HG03575 (cell line): ENCODE results near the gene PDPR.
"Not testable (repeated sequence)": the region's sequence is repeated elsewhere in the genome, so short reads cannot be mapped to it uniquely, and the experiment has no call there.

Experiments used
- ATAC-seq: cut with Tn5 transposase; IDR thresholded peaks from one replicate; pipeline ENCODE4 v1.9.1; 2021; ENCODE audit not compliant: unreplicated experiment, insufficient number of reproducible peaks, low FRiP score; ENCODE audit errors: extremely low read depth

Gene PDPR

DNA sequence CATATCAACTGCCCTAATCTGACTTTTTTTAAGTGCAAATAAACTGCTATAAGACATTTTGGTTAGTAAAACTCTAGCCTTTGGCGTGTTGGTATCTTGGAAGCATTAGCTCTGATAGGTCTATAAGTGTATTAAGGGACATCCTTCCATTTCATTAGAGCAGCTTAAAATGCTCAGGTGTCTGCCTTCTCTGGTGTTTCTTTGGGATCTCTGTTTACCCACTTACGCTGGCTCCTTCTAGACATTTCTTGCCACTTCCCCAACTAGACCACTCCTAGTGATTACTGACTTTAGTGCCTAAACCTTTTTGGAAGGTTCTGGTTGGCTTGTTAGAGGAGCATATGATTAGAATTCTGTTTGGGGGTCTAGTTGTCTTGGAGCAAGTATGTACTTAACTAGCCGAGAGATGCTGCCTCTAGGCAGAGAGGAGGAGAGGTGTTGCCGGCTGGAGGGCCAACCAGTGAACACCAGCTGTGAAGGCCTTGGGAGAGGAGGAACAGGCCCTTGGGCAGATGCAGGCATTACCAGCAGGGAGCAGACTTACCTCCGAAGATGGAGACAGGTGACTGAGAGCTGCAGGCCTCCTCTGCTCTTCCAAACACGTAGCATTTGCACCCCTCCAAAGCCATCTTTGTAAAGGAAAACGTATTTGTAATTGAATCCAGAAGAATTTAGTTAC is 44.3 kb downstream of the PDPR start:
- no peak for ATAC-seq

DNA sequence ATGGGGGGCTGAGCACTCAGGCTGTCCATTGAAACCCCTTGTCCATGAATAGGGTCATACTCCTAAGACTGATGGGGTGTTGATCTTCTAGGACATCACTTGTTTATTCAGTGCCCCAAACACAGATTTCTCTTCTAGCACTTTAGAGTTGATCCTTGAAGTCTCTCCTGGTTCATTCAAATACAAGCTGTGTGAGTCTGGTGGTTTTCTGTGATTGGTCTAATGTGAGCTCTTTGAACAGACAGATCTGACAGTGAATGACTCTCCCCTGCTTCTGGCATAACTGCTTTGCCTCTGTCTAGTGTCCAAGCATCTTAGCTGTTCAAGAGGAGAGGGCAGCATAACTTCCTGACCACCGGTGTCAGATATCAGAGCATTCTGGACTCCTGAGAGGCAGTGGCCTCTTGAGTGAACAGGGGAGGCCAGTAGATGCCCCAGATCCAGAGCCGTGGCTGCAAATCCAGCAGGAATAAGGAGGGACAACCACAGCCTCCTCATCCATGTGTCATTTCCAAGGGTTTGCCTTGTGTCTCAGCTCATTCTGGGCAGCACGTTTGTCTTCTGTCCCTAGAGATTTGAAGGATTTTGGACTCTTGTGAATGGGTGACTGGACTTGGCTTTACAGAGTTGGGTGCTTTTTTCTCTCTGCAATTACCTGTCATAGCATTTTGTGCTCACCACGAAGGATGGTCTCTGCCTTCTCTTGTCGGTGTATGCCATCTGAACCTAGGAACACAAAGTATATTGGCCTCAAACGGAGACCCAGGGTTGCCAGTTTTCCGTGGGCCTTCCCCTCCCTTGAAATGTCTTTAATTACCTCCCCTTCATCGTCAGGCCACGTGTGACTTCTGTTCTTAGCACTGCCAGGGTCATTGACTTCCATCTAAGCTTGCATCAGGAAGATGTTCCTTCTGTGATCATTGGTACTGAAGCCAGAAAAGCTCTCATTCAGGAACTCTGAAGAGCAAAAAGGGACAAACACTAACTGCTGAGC is 45.5 kb downstream of the PDPR start:
- no peak for ATAC-seq

DNA sequence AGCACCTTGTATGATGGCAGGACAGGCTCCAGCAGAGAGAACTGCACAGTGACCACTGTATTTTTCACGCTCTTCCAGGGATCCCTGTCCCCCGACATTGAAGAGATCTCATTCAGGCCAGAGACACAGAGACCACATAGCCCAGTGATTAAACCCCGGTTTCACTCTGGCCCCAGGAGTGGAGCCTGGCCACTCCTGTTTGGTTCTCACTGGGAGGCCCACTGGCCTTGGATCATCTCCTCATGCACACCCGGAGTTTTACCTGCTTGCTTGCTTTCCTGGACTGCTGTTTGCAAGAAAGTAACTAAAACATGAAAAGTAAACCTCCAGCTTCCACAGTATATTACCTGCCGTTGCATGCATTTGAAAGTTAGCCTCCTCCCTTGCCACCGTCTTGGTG is 46.3 kb downstream of the PDPR start:
- no peak for ATAC-seq

DNA sequence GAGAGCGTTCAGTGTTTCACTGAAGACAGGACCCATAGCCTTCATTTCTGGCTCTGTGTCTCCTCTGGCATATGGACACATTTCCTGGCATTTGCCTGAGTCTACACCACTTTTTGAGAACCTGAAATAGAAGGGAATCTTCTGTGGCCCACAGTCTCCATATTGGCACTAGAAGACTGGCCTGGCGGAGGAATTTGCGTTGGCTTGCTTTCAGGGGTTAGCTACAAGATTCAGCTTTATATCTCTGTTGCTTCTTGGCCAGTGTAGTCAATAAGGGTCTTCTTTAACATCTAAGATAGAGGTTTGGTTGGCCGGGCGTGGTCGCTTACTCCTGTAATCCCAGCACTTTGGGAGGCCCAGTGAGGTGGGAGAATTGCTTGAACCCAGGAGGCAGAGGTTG is 46.7 kb downstream of the PDPR start:
- ATAC-seq = no peak

DNA sequence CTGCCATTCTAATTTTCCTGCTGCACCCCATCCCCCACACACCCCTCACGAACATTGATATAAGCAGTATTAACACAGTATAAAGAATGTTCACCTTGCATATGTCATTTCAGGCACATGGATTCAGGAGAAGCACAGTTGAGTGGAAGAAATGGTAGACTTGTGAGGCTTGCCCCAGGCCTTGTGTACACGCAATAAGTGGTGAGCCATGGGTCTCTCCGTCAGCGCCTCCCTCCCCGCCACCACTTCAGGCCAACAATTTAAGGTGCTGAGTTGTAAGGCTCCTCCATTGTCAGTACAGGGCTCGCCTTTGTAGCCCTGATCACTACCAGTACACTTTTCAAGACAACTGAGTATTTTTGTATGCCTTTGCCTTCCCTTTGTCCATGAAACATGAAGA is 47.2 kb downstream of the PDPR start:
- no peak for ATAC-seq

DNA sequence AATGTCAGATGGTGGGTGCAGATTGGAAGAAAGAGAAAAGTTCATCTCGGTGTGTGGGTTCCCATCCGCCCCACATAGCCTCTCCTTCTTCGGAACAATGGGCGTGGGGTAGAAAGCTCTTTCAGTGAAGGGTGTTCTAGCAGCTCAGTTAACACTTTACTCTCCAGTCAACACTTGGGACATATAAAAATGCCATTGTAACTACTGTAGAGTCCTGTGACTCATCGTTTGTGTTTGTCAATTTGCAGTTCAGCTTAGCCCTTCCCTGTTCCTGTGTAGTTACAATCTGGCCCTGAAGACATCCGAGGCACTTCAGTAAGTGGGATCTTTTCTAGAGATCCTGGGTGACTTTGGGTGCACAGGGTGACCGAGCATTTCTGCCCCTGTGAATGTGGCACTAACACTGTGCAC is 47.9 kb downstream of the PDPR start:
- ATAC-seq = no peak

DNA sequence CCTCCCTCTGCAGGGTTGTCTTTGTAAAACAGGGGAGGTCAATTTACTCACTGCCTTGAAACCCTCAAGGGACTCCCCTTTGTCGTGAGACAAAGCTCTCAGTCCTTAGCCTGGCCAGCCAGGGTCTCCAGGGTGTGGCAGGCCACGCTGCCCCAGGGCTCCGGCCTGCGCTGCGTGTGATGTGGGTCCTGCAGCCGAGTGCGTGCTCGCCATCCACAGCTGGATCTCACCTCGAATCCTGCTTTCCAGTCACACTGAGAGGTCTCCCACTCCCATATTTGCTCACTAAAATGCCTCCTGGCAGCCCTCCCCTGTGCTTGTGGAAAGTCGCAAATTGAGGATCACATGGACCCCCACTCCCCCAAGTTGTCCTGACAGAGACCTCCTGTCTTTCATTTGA is 49.5 kb downstream of the PDPR start:
- ATAC-seq = no peak

DNA sequence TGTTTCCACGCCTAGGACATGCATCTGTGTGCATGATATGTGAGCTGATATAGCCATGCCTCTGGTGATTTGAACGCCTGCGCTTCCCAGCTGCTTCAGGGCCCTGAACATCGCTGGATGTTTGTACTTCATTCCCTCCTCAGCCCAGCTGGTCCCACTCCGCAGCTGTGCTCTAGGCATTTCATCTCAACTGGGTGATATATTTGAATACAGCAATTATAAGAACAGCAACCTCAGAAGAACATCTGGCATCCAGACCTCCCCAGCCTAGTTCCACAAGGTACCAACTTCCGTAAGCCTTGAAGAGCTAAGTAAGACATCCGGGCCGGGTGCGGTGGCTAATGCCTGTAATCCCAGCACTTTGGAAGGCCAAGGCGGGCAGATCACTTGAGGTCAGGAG is 52.6 kb downstream of the PDPR start:
- ATAC-seq = not testable (repeated sequence)

DNA sequence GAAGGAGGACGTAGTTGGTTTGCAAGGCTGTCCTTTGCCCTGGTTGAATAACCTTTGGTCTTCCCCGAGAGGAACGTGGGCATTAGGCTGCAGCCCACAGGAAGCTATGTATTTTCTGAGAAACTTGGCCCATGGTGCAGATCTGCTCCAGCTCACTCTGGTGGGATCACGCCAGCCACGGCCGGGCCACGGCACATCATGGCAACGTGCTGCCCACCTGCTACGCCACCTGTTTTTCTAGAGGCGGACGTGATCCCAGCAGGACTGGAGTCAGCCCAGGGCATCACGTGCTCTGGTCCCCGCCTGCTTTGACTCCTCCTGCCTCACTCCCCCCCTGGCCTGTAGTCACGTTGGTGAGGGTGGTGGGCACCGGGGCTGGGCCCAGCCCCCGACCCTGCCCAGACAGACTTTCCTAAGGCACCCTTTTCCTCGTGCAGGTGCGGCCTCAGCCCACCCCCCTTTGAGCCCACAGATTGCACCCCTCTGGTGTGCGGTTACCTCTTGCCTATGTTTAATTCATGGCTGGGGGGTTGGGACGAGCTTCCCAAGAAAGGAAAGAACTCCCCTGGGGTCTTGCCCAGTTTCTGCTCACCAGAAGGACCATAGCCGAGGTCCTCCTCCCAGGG is 59.2 kb downstream of the PDPR start, which contains the start of gene CLEC18C:
Gene CLEC18C, plus strand, starts transcription at position 576 of the 626 bp plus-strand sequence. CDS start 492 bp downstream, outside the sequence.
- ATAC-seq = not testable (repeated sequence)

DNA sequence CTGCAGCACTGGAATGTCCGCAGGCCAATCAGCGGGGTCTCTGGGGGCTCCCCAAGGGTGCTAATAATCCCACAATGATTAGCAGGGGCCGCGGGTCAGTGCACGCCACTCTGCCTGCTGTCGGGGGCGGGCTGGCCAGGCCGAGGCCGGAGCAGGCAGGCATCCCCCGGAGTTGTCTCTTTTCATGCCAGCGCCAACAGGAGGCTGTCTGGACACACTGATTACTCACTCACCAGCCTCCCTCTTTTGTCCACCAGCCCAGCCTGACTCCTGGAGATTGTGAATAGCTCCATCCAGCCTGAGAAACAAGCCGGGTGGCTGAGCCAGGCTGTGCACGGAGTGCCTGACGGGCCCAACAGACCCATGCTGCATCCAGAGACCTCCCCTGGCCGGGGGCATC is 59.8 kb downstream of the PDPR start:
- ATAC-seq = not testable (repeated sequence)

DNA sequence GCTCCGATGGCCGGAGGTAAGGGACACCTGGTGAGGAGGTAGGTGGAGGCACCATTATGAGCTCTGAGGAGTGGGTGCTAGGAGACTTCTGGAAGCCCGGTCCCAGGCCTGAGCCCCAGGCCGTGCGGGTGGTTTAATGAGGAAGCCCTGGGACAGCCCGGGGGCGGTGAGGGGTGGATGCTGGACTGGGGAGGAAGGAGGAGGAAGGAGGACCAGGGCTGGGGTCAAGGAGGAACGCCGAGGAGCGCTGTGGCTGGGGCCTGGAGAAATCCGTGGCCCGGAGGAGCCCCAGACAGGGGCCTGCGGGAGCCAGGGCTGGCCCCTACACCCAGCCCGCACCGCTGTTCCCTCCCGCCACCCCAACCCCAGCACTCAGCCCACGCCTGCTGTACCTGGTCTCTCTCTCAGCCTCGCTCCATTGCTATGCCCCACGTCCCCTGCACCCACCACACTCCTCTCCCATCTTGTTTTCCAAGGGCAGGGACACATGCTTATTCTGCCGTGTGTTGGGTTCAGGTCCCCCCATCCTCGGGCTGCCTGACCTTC is 60.3 kb downstream of the PDPR start:
- ATAC-seq = not testable (repeated sequence)

DNA sequence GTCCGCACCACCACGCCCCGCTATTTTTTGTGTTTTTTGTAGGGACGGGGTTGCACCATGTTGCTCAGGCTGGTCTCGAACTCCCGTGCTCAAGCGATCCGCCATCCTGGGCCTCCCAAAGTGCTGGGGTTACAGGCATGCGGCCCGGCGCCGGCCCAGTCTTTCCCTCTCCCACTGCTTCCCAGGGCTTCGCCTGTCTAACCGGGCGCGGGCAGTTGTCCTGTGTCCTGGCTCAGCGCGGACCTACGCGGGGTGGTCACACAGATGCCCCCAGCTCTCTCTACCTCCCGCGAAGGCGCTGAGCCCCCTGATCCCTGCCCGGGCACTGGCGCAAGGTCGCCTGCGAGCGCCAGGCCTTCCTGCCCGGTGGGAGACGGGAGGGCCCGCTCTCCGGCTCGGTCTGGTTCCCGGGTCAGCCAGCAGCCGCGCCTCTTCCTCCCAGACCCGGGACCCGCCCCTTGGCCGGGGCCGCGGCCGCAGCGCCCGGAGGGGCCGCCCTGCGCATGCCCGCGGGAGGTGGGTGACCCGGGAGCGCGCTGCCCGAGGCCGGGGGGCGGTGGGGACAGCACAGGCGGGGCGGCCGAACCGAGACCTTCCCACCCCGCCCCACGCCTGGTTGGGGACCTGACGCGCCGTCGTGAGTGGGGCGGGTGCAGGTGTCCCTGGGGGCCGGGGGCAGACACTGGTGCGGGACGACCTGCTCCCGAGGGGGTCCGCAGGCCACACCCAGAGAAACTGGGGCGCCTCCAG is 73.9 kb downstream of the PDPR start:
- not testable (repeated sequence) for ATAC-seq

DNA sequence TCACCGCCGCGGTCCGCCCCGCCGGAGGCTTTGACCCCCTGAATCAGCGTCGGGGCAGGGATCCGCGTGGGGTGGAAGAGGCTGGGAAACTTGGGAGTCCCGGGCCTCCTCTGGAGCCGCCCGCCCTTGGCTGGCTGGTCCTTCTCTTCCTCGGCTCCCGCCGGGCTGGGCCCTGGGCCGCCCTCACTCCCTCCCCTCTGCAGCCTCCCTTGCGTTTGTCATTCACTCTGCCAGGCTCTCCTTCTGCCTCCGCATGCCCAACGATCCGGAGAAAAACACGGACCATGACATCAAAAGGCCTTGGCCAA is 74.4 kb downstream of the PDPR start:
- ATAC-seq = not testable (repeated sequence)

DNA sequence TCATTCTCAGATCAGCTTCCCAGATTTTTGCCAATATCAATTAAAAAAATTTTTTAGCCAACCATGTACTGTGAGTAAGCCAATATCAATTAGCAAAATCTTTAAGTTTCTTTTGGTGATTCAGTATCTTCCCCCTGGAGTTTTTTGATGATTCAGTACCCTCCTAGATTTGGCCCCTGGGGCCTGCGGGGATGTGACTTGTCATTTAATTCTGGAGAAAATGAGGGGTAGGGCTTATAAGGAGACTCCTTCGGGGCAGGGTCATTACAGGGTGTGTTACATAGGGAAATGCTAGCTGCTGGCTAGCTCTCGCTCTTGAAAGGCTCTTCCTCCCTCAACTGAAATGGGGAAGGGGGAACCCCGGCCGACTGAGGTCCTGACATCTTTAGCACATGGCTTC is 76.4 kb downstream of the PDPR start:
- not testable (repeated sequence) for ATAC-seq

DNA sequence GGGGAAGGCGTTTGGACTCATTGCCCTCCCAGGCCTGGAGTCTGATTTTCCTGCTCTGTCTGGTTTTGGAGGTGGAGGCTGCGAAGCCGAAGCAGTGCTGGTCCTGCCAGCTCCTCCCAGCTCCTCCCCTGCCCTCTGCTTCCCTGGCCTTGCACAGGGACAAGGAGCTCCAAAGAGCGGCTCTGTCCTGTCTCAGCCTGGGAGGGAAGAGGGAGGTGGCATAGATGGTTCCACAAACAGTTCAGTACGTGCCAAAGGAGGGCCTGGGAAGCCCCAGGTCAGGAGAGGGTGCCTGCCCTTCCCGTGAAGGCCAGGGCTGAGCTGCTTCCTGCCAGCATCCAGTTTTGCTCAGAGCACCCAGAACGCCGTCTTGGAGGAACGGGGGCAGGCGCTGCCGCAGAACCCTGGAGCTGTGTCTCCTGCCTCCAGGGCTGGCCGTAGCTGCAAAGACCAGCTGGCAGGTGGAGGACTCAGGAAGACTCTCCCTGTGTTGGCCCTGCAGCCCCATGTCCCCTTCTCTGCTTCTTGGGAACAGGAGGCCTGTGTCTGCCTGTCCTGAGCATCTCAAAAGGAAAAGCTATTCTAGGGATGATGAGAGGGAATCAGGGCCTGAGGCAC is 82.7 kb downstream of the PDPR start:
- not testable (repeated sequence) for ATAC-seq

DNA sequence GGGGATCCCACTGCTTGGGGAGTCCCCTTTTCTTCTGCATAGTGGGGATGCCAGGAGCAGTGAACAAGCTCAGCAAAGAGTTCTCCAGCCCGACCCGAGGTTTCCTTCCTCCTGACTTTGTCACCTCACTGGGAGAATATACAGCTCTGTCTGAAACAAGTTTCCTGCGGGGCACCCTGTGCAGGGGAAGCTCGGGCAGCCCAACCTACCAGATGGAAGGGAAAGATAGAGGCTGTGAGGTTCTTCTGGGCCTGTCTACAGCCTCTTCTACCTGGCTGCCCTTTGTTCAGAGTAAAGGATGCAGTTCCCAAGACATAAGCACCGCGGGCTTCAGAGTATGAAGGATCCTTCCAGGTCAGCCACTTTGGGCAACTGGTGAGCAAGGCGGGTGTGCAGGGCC is 83.5 kb downstream of the PDPR start:
- not testable (repeated sequence) for ATAC-seq

DNA sequence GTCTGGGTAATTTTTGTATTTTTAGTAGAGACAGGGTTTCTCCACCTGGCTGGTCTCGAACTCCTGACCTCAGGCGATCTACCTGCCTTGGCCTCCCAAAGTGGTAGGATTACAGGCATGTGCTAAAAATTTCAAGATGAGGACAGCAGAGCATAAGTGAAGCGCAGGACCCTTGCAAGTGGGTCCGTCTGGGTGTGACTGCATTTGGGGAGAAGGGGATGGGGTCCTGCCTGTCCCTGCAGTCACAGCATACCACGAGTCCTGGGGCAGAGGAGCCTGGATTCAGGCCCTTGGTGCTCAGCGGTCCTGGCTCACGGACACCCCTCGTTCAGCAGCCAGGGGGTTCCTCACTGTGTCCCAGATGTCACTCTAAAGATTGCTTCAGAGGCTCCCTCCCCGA is 84.1 kb downstream of the PDPR start:
- not testable (repeated sequence) for ATAC-seq

DNA sequence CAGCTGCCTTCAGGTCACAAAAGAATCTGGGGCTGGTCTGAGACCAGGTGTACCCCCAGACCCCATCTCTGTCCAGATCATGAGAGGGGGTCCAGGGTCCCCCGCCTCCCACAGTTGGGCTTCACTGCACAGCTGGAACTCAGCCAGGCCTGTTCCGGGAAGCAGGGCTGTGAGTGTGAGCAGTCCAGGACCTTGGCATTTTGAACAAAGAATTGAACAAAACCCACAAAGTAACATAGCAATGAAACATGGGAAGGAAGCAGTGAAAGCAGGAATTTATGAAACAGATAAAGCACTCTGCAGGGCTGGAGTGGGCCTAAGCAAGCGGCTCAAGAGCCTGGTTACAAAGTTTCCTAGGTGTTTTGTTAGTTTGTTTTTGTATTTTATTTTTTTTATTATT is 84.5 kb downstream of the PDPR start:
- ATAC-seq = not testable (repeated sequence)
